Right lobe of liver (tissue), 4 donors: ENCODE data around the gene ZBTB9.

Source experiments
- CTCF ChIP-seq, 4 donors: fragments of 200-600 bp in 3 of 4; fragments of 450-650 bp in 1 of 4; IDR thresholded peaks; one replicate each; pipeline versions ENCODE4 v1.5.1 to v1.8.0; 2016 to 2022; ENCODE audit warnings: antibody characterized with exemption in 4 of 4, mild to moderate bottlenecking in 2 of 4
- POLR2A ChIP-seq: fragments of 450-650 bp; IDR thresholded peaks from one replicate; pipeline ENCODE4 v1.6.1; 2017; ENCODE audit warnings: antibody characterized with exemption, mild to moderate bottlenecking
- donor health status: DM: no; HTN: no; CAD: no.
- donor health status: DM: no; HTN: no; CAD: no.
- donor health status: DM: no; HTN: yes; CAD: no.

- TF ChIP-seq POLR2A (no peak), CTCF (IDR thresholded peaks at IDR 0.05) (no peak)
Observed at GRCh38 chr6:33430991-33431879, 23.1 kb upstream of the ZBTB9 start.
